AML-193 (cell line): ENCODE measurements around the gene CASTOR1.

ENCODE experiments used
- DNase-seq, 2 experiments: peaks; one replicate each; lab custom pipeline; 2025; lab: John Stamatoyannopoulos, UW

The CASTOR1 gene

GRCh38 chr22:30245181-30245984 is 43.9 kb downstream of the CASTOR1 start:
- DNase-seq, result no peak

GRCh38 chr22:30244641-30245040 is 44.7 kb downstream of the CASTOR1 start:
- DNase-seq, result no peak

- no peak for DNase-seq
These were observed 45.2 kb downstream of the CASTOR1 start for GRCh38 chr22:30244066-30244465.

GRCh38 chr22:30243661-30244060 is 45.6 kb downstream of the CASTOR1 start:
- DNase-seq, result no peak

- no peak for DNase-seq
These were observed 47.5 kb downstream of the CASTOR1 start for GRCh38 chr22:30241576-30242371.

GRCh38 chr22:30240541-30241417 is 48.5 kb downstream of the CASTOR1 start:
- no peak for DNase-seq

GRCh38 chr22:30239488-30240405 is 49.6 kb downstream of the CASTOR1 start:
- no peak for DNase-seq

GRCh38 chr22:30238661-30239487 is 50.4 kb downstream of the CASTOR1 start:
- no peak for DNase-seq

GRCh38 chr22:30238136-30238535 is 51.2 kb downstream of the CASTOR1 start:
- DNase-seq, result no peak

- DNase-seq, result no peak
These were observed 52.4 kb downstream of the CASTOR1 start for GRCh38 chr22:30236875-30237274.

- DNase-seq, result no peak
These were observed 53.6 kb downstream of the CASTOR1 start for GRCh38 chr22:30235687-30236170.
